ENCODE measurements around the gene EXOC1.

EXOC1 gene

DNA sequence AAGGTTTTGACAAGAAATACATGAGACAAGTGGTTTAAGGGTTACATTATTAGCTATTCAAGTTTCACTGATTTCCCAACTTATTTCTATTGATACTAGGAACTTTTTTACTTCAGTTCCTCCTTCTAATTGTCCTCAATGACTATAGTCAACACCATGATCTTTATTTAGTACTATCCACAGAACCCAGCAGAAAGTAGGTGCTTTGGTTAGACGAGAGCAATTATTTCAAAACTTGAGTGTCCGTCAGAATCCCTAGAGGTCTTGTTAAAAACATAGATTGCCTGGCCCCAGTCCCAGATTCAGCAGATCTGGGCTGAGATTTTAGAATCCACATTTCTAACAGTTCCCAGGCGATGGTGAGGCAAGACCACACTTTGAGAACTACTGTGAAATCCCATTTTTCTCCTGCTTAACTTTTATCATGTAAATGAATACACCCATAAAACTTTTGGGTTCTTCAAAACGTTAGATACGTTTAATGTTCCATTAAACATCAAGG is 17.9 kb downstream of the EXOC1 start:
- DNase-seq = no peak
- peaks cover 40% of the 10 kb centered on the region for H3K36me3 ChIP-seq (ENCODE audit: control insufficient read depth, insufficient read depth, low read length)

DNA sequence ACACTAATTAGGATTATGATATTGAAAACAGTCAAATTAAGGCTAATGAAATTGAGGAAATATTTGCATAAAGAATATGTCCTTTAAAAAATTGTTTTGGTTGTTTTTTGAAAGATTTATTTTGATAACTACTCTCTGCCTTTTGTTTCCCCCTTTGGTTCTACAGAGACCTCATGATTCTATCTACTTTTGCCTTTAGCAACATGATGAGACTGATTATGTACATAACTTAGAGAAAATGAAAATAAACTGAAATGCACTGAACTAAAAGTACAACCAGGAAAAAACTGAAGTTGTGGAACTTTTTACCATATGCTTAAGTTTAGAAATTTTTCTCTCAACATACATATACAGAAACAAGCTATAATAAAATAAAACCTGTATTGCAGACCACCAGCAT is 21.4 kb downstream of the EXOC1 start:
- H3K4me1 ChIP-seq (ENCODE audit: control insufficient read depth, insufficient read depth, low read length, poor library complexity, severe bottlenecking) = no peaks in the 10 kb centered on the region
- DNase-seq = no peak
- no peaks in the 10 kb centered on the region for H3K9me3 ChIP-seq (ENCODE audit: control insufficient read depth, low read length)
- no peak overlapping the region for H3K27ac ChIP-seq (ENCODE audit: insufficient read depth, low read length, poor library complexity, severe bottlenecking)
- no peak overlapping the region for H3K4me3 ChIP-seq (ENCODE audit: insufficient read depth, low read depth, low read length, poor library complexity, severe bottlenecking)
- H3K36me3 ChIP-seq (ENCODE audit: control insufficient read depth, insufficient read depth, low read length) = peaks cover 43% of the 10 kb centered on the region
- H3K27me3 ChIP-seq (replicated peaks; ENCODE audit: control insufficient read depth, insufficient read depth, low read length, poor library complexity, severe bottlenecking) = no peaks in the 10 kb centered on the region

More for the DNA sequence above, 17.9 kb downstream of the EXOC1 start:
- no peaks in the 10 kb centered on the region for H3K27me3 ChIP-seq (replicated peaks; ENCODE audit: control insufficient read depth, insufficient read depth, low read length, poor library complexity, severe bottlenecking)
- no peak overlapping the region for H3K27ac ChIP-seq (ENCODE audit: insufficient read depth, low read length, poor library complexity, severe bottlenecking)
- H3K4me1 ChIP-seq (ENCODE audit: control insufficient read depth, insufficient read depth, low read length, poor library complexity, severe bottlenecking) = no peaks in the 10 kb centered on the region
- H3K9me3 ChIP-seq (ENCODE audit: control insufficient read depth, low read length) = no peaks in the 10 kb centered on the region
- no peak overlapping the region for H3K4me3 ChIP-seq (ENCODE audit: insufficient read depth, low read depth, low read length, poor library complexity, severe bottlenecking)

DNA sequence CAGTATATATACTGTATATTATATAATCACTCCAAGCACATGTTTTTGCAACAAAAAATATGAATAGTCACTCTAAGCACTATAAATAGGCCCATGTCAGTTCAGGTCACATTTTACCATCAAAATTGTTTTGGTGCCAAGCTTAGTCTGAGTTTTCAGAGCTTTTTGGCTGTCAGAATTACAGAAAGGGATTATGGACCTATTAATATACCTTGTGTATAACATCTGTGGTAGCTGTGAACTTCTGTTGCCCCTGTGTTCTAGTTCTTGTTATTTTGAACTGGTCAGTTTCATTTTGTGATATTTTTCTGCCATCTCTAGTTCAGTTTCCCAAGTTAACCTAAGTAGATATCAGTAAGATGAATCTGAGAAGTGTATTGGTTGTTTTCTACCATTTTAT is 22.9 kb downstream of the EXOC1 start:
- Histone ChIP-seq H3K9me3 (ENCODE audit: control insufficient read depth, low read length) (no peaks in the 10 kb centered on the region), H3K4me3 (ENCODE audit: insufficient read depth, low read depth, low read length, poor library complexity, severe bottlenecking) (no peak overlapping the region), H3K36me3 (ENCODE audit: control insufficient read depth, insufficient read depth, low read length) (peaks cover 38% of the 10 kb centered on the region), H3K27ac (ENCODE audit: insufficient read depth, low read length, poor library complexity, severe bottlenecking) (no peak overlapping the region), H3K27me3 (replicated peaks; ENCODE audit: control insufficient read depth, insufficient read depth, low read length, poor library complexity, severe bottlenecking) (no peaks in the 10 kb centered on the region), H3K4me1 (ENCODE audit: control insufficient read depth, insufficient read depth, low read length, poor library complexity, severe bottlenecking) (no peaks in the 10 kb centered on the region)
- DNase-seq = no peak

DNA sequence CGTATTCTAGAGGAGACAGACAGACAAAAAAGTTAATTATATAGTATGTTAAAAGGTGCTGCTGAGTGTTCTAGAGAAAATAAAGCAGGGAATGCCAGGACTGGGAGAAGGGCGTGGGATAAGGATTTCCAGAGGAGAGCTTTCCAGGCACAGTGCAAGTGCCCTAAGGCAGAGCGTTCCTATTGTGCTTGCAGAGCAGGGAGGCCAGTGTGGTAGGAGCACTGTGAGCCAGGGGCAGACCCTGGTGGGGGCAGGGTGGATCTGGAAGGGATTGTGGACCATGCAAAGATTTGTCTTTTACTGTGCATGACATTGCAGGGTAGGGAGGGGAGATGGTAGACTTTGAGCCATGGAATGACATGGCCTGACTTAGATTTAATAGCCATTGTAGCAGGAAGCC is 25.8 kb downstream of the EXOC1 start:
- DNase-seq = no peak
- no peak overlapping the region for H3K4me3 ChIP-seq (ENCODE audit: insufficient read depth, low read depth, low read length, poor library complexity, severe bottlenecking)
- H3K36me3 ChIP-seq (ENCODE audit: control insufficient read depth, insufficient read depth, low read length) = peaks cover 51% of the 10 kb centered on the region
- H3K27me3 ChIP-seq (replicated peaks; ENCODE audit: control insufficient read depth, insufficient read depth, low read length, poor library complexity, severe bottlenecking) = no peaks in the 10 kb centered on the region
- no peaks in the 10 kb centered on the region for H3K9me3 ChIP-seq (ENCODE audit: control insufficient read depth, low read length)
- no peak overlapping the region for H3K27ac ChIP-seq (ENCODE audit: insufficient read depth, low read length, poor library complexity, severe bottlenecking)
- H3K4me1 ChIP-seq (ENCODE audit: control insufficient read depth, insufficient read depth, low read length, poor library complexity, severe bottlenecking) = no peaks in the 10 kb centered on the region

DNA sequence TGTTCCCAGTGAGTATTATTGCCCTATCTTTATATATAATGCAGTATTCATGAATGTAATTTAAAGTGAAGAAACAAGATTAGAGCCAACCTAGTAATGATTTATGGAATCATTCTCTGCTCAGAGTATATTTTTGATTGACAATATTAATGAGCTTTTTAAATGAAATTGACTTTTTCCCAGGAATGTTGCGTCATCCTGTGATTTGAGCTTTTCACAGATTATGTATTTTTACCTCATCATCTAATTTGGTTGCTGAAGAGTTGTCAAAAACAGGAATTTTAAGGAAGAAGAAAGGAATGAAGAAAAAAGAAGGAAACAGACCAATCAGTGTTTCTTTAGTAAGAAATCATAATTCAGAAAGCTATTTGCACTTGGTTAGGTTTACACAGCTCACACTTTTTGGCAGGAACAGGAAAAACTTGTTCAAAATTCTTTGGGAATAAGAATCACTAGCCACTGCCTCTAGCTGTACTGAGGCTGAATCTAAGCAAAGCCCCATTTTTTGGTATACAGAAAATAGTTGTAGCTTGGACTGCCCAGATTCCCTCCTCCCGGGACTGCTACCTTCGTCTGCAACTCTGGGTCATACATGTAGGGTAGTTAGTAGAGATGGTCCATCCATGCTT is 27.3 kb downstream of the EXOC1 start:
- no peaks in the 10 kb centered on the region for H3K9me3 ChIP-seq (ENCODE audit: control insufficient read depth, low read length)
- no peak for DNase-seq
- H3K27me3 ChIP-seq (replicated peaks; ENCODE audit: control insufficient read depth, insufficient read depth, low read length, poor library complexity, severe bottlenecking) = no peaks in the 10 kb centered on the region
- no peak overlapping the region for H3K4me3 ChIP-seq (ENCODE audit: insufficient read depth, low read depth, low read length, poor library complexity, severe bottlenecking)
- H3K4me1 ChIP-seq (ENCODE audit: control insufficient read depth, insufficient read depth, low read length, poor library complexity, severe bottlenecking) = no peaks in the 10 kb centered on the region
- H3K36me3 ChIP-seq (ENCODE audit: control insufficient read depth, insufficient read depth, low read length) = peaks cover 52% of the 10 kb centered on the region
- no peak overlapping the region for H3K27ac ChIP-seq (ENCODE audit: insufficient read depth, low read length, poor library complexity, severe bottlenecking)

GRCh38 chr4:55884093-55884850 is 30.8 kb downstream of the EXOC1 start:
- Histone ChIP-seq H3K27ac (ENCODE audit: insufficient read depth, low read length, poor library complexity, severe bottlenecking) (no peak overlapping the region), H3K36me3 (ENCODE audit: control insufficient read depth, insufficient read depth, low read length) (peaks cover 42% of the 10 kb centered on the region), H3K27me3 (replicated peaks; ENCODE audit: control insufficient read depth, insufficient read depth, low read length, poor library complexity, severe bottlenecking) (no peaks in the 10 kb centered on the region), H3K4me3 (ENCODE audit: insufficient read depth, low read depth, low read length, poor library complexity, severe bottlenecking) (no peak overlapping the region), H3K4me1 (ENCODE audit: control insufficient read depth, insufficient read depth, low read length, poor library complexity, severe bottlenecking) (no peaks in the 10 kb centered on the region), H3K9me3 (ENCODE audit: control insufficient read depth, low read length) (no peaks in the 10 kb centered on the region)
- DNase-seq = no peak

DNA sequence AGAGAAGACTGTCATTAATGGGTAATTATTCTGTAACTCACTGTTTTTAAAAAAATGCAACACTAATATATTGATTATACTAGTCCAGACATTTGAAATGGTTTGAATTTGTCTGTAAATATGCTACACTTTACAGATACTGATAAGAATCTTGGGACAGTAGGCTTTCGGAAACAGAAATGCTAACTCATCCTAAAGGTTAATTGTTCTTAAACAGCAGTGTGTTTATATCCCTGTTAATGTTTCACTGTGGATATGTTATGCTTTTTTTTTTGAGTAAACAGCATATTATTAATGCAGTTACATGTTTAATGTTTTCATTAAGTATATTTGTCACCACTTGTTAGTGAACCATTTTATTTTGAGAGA is 31.4 kb downstream of the EXOC1 start:
- DNase-seq = no peak
- Histone ChIP-seq H3K4me1 (ENCODE audit: control insufficient read depth, insufficient read depth, low read length, poor library complexity, severe bottlenecking) (no peaks in the 10 kb centered on the region), H3K27ac (ENCODE audit: insufficient read depth, low read length, poor library complexity, severe bottlenecking) (no peak overlapping the region), H3K9me3 (ENCODE audit: control insufficient read depth, low read length) (no peaks in the 10 kb centered on the region), H3K36me3 (ENCODE audit: control insufficient read depth, insufficient read depth, low read length) (peaks cover 39% of the 10 kb centered on the region), H3K4me3 (ENCODE audit: insufficient read depth, low read depth, low read length, poor library complexity, severe bottlenecking) (no peak overlapping the region), H3K27me3 (replicated peaks; ENCODE audit: control insufficient read depth, insufficient read depth, low read length, poor library complexity, severe bottlenecking) (no peaks in the 10 kb centered on the region)

DNA sequence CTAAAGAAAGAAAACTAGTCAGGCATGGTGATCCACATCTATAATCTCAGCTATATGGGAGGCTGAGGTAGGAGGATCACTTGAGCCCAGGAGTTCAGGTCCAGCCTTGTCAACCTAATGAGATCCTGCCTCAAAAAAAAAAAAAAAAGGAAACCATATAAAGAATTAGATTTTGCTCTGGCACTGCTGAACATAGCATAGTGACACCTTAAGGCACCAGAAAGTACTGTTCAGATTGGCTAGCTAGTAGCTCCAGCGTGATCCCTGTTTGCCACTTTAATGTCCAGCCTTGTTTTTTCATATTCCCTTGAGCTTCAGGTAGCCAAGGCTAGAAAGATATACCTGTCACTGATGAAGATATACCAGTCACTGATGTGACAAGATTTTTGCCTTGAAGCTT is 34.1 kb downstream of the EXOC1 start:
- DNase-seq = no peak
- no peak overlapping the region for H3K4me3 ChIP-seq (ENCODE audit: insufficient read depth, low read depth, low read length, poor library complexity, severe bottlenecking)
- no peak overlapping the region for H3K27ac ChIP-seq (ENCODE audit: insufficient read depth, low read length, poor library complexity, severe bottlenecking)
- H3K27me3 ChIP-seq (replicated peaks; ENCODE audit: control insufficient read depth, insufficient read depth, low read length, poor library complexity, severe bottlenecking) = no peaks in the 10 kb centered on the region
- no peaks in the 10 kb centered on the region for H3K4me1 ChIP-seq (ENCODE audit: control insufficient read depth, insufficient read depth, low read length, poor library complexity, severe bottlenecking)
- H3K9me3 ChIP-seq (ENCODE audit: control insufficient read depth, low read length) = no peaks in the 10 kb centered on the region
- H3K36me3 ChIP-seq (ENCODE audit: control insufficient read depth, insufficient read depth, low read length) = peaks cover 18% of the 10 kb centered on the region

- Histone ChIP-seq H3K27me3 (replicated peaks; ENCODE audit: control insufficient read depth, insufficient read depth, low read length, poor library complexity, severe bottlenecking) (no peaks in the 10 kb centered on the region), H3K4me3 (ENCODE audit: insufficient read depth, low read depth, low read length, poor library complexity, severe bottlenecking) (no peak overlapping the region), H3K9me3 (ENCODE audit: control insufficient read depth, low read length) (no peaks in the 10 kb centered on the region), H3K27ac (ENCODE audit: insufficient read depth, low read length, poor library complexity, severe bottlenecking) (no peak overlapping the region), H3K4me1 (ENCODE audit: control insufficient read depth, insufficient read depth, low read length, poor library complexity, severe bottlenecking) (no peaks in the 10 kb centered on the region), H3K36me3 (ENCODE audit: control insufficient read depth, insufficient read depth, low read length) (peaks cover 17% of the 10 kb centered on the region)
- no peak for DNase-seq
These were observed 38.7 kb downstream of the EXOC1 start for GRCh38 chr4:55892156-55892555.

DNA sequence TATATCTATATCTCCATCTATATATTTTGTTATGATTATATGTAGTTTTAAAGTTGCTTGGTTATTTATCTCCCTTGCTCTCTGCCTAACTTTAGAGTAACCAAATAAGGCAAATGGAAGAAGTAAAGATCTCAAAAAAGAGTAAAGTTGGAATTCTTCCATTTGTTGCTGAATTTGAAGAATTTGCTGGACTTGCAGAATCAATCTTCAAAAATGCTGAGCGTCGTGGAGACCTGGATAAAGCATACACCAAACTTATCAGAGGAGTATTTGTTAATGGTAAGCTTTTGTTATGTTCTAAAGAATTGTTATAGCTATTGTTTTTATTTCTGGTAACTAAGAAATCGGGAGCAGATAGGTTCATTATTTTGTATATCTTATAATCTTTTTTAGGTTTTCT is 43.2 kb downstream of the EXOC1 start:
- no peak for DNase-seq
- Histone ChIP-seq H3K4me3 (ENCODE audit: insufficient read depth, low read depth, low read length, poor library complexity, severe bottlenecking) (no peak overlapping the region), H3K9me3 (ENCODE audit: control insufficient read depth, low read length) (no peaks in the 10 kb centered on the region), H3K27me3 (replicated peaks; ENCODE audit: control insufficient read depth, insufficient read depth, low read length, poor library complexity, severe bottlenecking) (no peaks in the 10 kb centered on the region), H3K4me1 (ENCODE audit: control insufficient read depth, insufficient read depth, low read length, poor library complexity, severe bottlenecking) (no peaks in the 10 kb centered on the region), H3K36me3 (ENCODE audit: control insufficient read depth, insufficient read depth, low read length) (peaks cover 13% of the 10 kb centered on the region), H3K27ac (ENCODE audit: insufficient read depth, low read length, poor library complexity, severe bottlenecking) (no peak overlapping the region)
